ENCODE data around the gene SLC49A3. TPM values are rescaled to one million over a fixed set of nuclear protein-coding genes. Genes with fewer than 3 reads are reported as not detected.

The SLC49A3 gene
- total and polyA plus RNA-seq, 2 of the 8 experiments (the other 6 are each of a cell fraction or from before 2014, with no cell fraction given) = 5.0 to 8.8 TPM

GRCh38 chr4:734075-734474 is 45.1 kb upstream of the SLC49A3 start:
- H3K36me3 ChIP-seq (ENCODE audit: control insufficient read depth in 2 of 4, insufficient read depth in 4 of 4, low read length in 3 of 4) = peaks cover 23 to 64% (median 36%) of the 10 kb centered on the region in 4 experiments
- no peak overlapping the region for H3K4ac ChIP-seq (replicated peaks; ENCODE audit: insufficient read length, low read depth, low read length)
- H3K79me2 ChIP-seq (ENCODE audit: control insufficient read depth in 1 of 2, insufficient read depth in 2 of 2, low read length in 2 of 2) = peaks cover 0 to 4% of the 10 kb centered on the region in 2 experiments; a peak in 1 of 4 replicates
- no peak overlapping the region for H2BK20ac ChIP-seq (ENCODE audit: low read length)
- no peak overlapping the region for H2AFZ ChIP-seq (ENCODE audit: low read length)
- no peaks in the 10 kb centered on the region for H3K4me1 ChIP-seq (replicated peaks in 1 of 4; ENCODE audit: control insufficient read depth in 3 of 4, insufficient read depth in 4 of 4, low read length in 3 of 4)
- H3K9ac ChIP-seq (replicated peaks in 1 of 4; ENCODE audit: extremely low read depth in 1 of 4, low read depth in 3 of 4, low read length in 3 of 4) = no peak overlapping the region
- H3K23me2 ChIP-seq (ENCODE audit: low read depth, low read length) = no peaks in the 10 kb centered on the region
- H4K20me1 ChIP-seq (replicated peaks in 1 of 2; ENCODE audit: control insufficient read depth in 1 of 2, insufficient read depth in 2 of 2, low read length in 2 of 2) = peaks cover 9 to 17% of the 10 kb centered on the region in 2 experiments
- no peaks in the 10 kb centered on the region for H3K27me3 ChIP-seq (replicated peaks in 1 of 4; ENCODE audit: control insufficient read depth in 3 of 4, extremely low read depth in 1 of 4, insufficient read depth in 3 of 4, low read length in 3 of 4)
- H3K18ac ChIP-seq (ENCODE audit: extremely low read depth, low read length) = no peak overlapping the region
- H4K8ac ChIP-seq (ENCODE audit: extremely low read depth, insufficient read depth, low read length) = no peak overlapping the region
- H3K4me3 ChIP-seq (ENCODE audit: extremely low read depth in 1 of 4, insufficient read depth in 2 of 4, low read depth in 3 of 4, low read length in 4 of 4) = no peak overlapping the region
- POLR2A ChIA-PET (ENCODE audit: partially characterized antibody) = no interaction called here
- H3K4me2 ChIP-seq (ENCODE audit: insufficient read depth in 1 of 2, low read depth in 2 of 2, low read length in 2 of 2) = no peak overlapping the region
- no peak overlapping the region for H3K56ac ChIP-seq (replicated peaks; ENCODE audit: insufficient read length, low read depth, low read length)
- H2BK15ac ChIP-seq (ENCODE audit: low read length) = no peak overlapping the region
- no peak overlapping the region for H4K91ac ChIP-seq (replicated peaks; ENCODE audit: insufficient read length, low read length)
- H2AK5ac ChIP-seq (ENCODE audit: low read depth, low read length) = no peak overlapping the region
- TF ChIP-seq TCF12 (IDR thresholded peaks at IDR 0.05; ENCODE audit: low read depth, low read length) (no peak), CHD2 (IDR thresholded peaks at IDR 0.05; ENCODE audit: low read length) (no peak), SRF (IDR thresholded peaks at IDR 0.05; ENCODE audit: low read depth, low read length) (no peak), POLR2A (IDR thresholded peaks at IDR 0.05; ENCODE audit: control extremely low read depth in 1 of 2, low read depth in 2 of 2, low read length in 2 of 2) (no peak), CEBPB (IDR thresholded peaks at IDR 0.05; ENCODE audit: low read depth, low read length) (no peak), BACH1 (IDR thresholded peaks at IDR 0.05; ENCODE audit: low read length) (no peak), NANOG (IDR thresholded peaks at IDR 0.05; ENCODE audit: insufficient read depth, low read depth, low read length, poor library complexity, severe bottlenecking) (no peak), SIRT6 (IDR thresholded peaks at IDR 0.05; ENCODE audit: low read length) (no peak), RFX5 (IDR thresholded peaks at IDR 0.05; ENCODE audit: borderline replicate concordance, low read depth, low read length) (no peak), POLR2AphosphoS5 (IDR thresholded peaks at IDR 0.05; ENCODE audit: low read depth, low read length) (no peak), TAF1 (IDR thresholded peaks at IDR 0.05; ENCODE audit: low read depth, low read length) (no peak), FOSL1 (IDR thresholded peaks at IDR 0.05; ENCODE audit: insufficient read depth, low read depth, low read length) (no peak), YY1 (IDR thresholded peaks at IDR 0.05; ENCODE audit: low read depth, low read length) (no peak)
- peaks cover 5% of the 10 kb centered on the region for H3K79me1 ChIP-seq (ENCODE audit: low read depth, low read length)
- H4K5ac ChIP-seq (ENCODE audit: insufficient read length, low read depth, low read length) = no peak overlapping the region
- 94% methylated on average over 9 of the region's 9 CpGs; no CpG with 5 or more reads in 1 of the 2 experiments for WGBS, 2 experiments (ENCODE audit: extremely low coverage in 1 of 2, insufficient coverage in 1 of 2, insufficient read length in 1 of 2, insufficient replicate concordance in 2 of 2, low coverage in 1 of 2, low lambda C conversion rate in 2 of 2, missing lambda C conversion rate in 1 of 2)
- H3K27ac ChIP-seq (ENCODE audit: low read depth, low read length) = no peak overlapping the region
- no peak overlapping the region for H2BK12ac ChIP-seq (ENCODE audit: low read depth, low read length)
- H3K9me3 ChIP-seq (ENCODE audit: insufficient read depth in 2 of 2, low read depth in 1 of 2, low read length in 1 of 2) = peaks cover 0 to 5% of the 10 kb centered on the region in 2 experiments; a peak in 1 of 4 replicates
- DNase-seq (ENCODE audit: low read depth in 1 of 2, low spot score in 2 of 2) (no peak), FAIRE-seq (no peak)
- H3K14ac ChIP-seq (ENCODE audit: insufficient read length) = no peak overlapping the region
- CTCF ChIA-PET (ENCODE audit: partially characterized antibody) = interaction anchor here (0.6 to 2.5 kb wide), 2 partner anchors 8 to 139 kb away, joined by 3 to 13 read pairs; no protein-coding TSS in a partner anchor
- H2BK120ac ChIP-seq (replicated peaks; ENCODE audit: low read depth, low read length) = no peak overlapping the region
- H3K23ac ChIP-seq (ENCODE audit: insufficient read length) = no peak overlapping the region
- no peak overlapping the region for H2BK5ac ChIP-seq (ENCODE audit: low read depth, low read length)

All from H1 (cell line).